Measurements from ENCODE around the gene FOXP2.

FOXP2 gene

GRCh38 chr7:114689406-114689805, 274.8 kb downstream of the FOXP2 start:
- H3K27ac ChIP-seq (ENCODE audit: insufficient read depth in 1 of 2, low read depth in 1 of 2, low read length in 2 of 2, poor library complexity in 1 of 2, severe bottlenecking in 2 of 2) = no peak overlapping the region
- 100% methylated on average over 2 of the region's 3 CpGs for WGBS (ENCODE audit: insufficient coverage)
- ChIA-PET POLR2A (no interaction called here), CTCF (no interaction called here)
- DNase-seq = no peak
- H3K4me1 ChIP-seq (ENCODE audit: control extremely low read depth in 1 of 4, control insufficient read depth in 4 of 4, insufficient read depth in 4 of 4, low read length in 3 of 4) = no peaks in the 10 kb centered on the region
- no peaks in the 10 kb centered on the region for H3K36me3 ChIP-seq (ENCODE audit: control insufficient read depth in 4 of 4, insufficient read depth in 4 of 4, low read length in 3 of 4)
- H3K4me3 ChIP-seq (ENCODE audit: control insufficient read depth in 1 of 7, extremely low read depth in 1 of 7, insufficient read depth in 4 of 7, low read depth in 2 of 7, low read length in 6 of 7) = no peak overlapping the region
- H3K27me3 ChIP-seq (replicated peaks in 2 of 5; ENCODE audit: control insufficient read depth in 4 of 5, insufficient read depth in 5 of 5, low read length in 4 of 5) = peaks cover 0 to 2% (median 0%) of the 10 kb centered on the region in 5 experiments
- no peaks in the 10 kb centered on the region for H3K9me3 ChIP-seq (ENCODE audit: control extremely low read depth in 1 of 5, control insufficient read depth in 4 of 5, insufficient read depth in 2 of 5, low read depth in 1 of 5, low read length in 4 of 5)

DNA sequence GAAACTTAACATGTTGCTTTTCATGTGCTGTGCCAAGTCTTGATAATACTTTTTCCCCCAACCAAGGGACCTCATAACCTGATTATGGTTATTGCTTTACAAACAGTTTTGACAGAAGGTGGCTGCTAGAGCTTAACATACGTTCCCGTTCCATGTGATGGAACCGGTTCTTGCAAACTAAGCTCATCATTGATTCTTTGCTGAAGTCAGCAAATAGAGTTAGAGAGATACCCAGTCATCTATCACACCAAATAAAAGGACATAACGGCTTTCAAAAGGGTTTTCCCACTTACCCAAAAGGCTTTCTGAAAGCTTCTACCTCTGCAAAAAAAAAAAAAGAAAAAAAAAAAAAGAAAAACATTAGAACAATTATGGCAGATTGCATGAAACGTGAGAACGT, 277.0 kb downstream of the FOXP2 start:
- H3K9me3 ChIP-seq (ENCODE audit: control extremely low read depth in 1 of 5, control insufficient read depth in 4 of 5, insufficient read depth in 2 of 5, low read depth in 1 of 5, low read length in 4 of 5) = no peaks in the 10 kb centered on the region
- H3K27me3 ChIP-seq (replicated peaks in 2 of 5; ENCODE audit: control insufficient read depth in 4 of 5, insufficient read depth in 5 of 5, low read length in 4 of 5) = peaks cover 0 to 2% (median 0%) of the 10 kb centered on the region in 5 experiments
- H3K27ac ChIP-seq (ENCODE audit: insufficient read depth in 1 of 2, low read depth in 1 of 2, low read length in 2 of 2, poor library complexity in 1 of 2, severe bottlenecking in 2 of 2) = no peak overlapping the region
- ChIA-PET POLR2A (no interaction called here), CTCF (no interaction called here)
- WGBS (ENCODE audit: insufficient coverage) = 96% methylated on average over 4 of the region's 6 CpGs
- no peaks in the 10 kb centered on the region for H3K4me1 ChIP-seq (ENCODE audit: control extremely low read depth in 1 of 4, control insufficient read depth in 4 of 4, insufficient read depth in 4 of 4, low read length in 3 of 4)
- no peaks in the 10 kb centered on the region for H3K36me3 ChIP-seq (ENCODE audit: control insufficient read depth in 4 of 4, insufficient read depth in 4 of 4, low read length in 3 of 4)
- DNase-seq = no peak
- no peak overlapping the region for H3K4me3 ChIP-seq (ENCODE audit: control insufficient read depth in 1 of 7, extremely low read depth in 1 of 7, insufficient read depth in 4 of 7, low read depth in 2 of 7, low read length in 6 of 7)

DNA sequence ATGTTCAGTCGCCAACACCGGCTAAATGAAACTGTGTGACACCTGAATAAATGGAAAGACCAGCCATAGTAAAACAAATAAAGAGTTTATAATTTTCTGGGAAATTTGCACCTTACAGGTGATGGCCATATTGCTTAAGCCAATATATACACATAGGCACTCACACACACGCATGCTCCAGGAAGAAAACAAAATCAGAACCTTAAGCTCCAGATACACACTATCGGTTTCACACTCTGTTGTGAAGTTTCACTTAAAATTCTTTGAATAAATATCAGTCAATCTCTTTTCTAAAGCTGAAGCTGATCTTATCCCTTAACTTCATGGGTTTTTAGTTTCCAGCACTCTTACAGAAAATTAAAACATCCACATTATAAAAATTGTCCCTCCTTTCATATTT, 280.6 kb downstream of the FOXP2 start:
- no peaks in the 10 kb centered on the region for H3K36me3 ChIP-seq (ENCODE audit: control insufficient read depth in 4 of 4, insufficient read depth in 4 of 4, low read length in 3 of 4)
- no peak for DNase-seq
- peaks cover 0 to 2% (median 0%) of the 10 kb centered on the region in 5 experiments for H3K27me3 ChIP-seq (replicated peaks in 2 of 5; ENCODE audit: control insufficient read depth in 4 of 5, insufficient read depth in 5 of 5, low read length in 4 of 5)
- H3K9me3 ChIP-seq (ENCODE audit: control extremely low read depth in 1 of 5, control insufficient read depth in 4 of 5, insufficient read depth in 2 of 5, low read depth in 1 of 5, low read length in 4 of 5) = no peaks in the 10 kb centered on the region
- no CpG with 5 or more reads among the region's 4 CpGs for WGBS (ENCODE audit: insufficient coverage)
- H3K27ac ChIP-seq (ENCODE audit: insufficient read depth in 1 of 2, low read depth in 1 of 2, low read length in 2 of 2, poor library complexity in 1 of 2, severe bottlenecking in 2 of 2) = no peak overlapping the region
- no peaks in the 10 kb centered on the region for H3K4me1 ChIP-seq (ENCODE audit: control extremely low read depth in 1 of 4, control insufficient read depth in 4 of 4, insufficient read depth in 4 of 4, low read length in 3 of 4)
- POLR2A ChIA-PET = no interaction called here
- CTCF ChIA-PET = no interaction called here
- H3K4me3 ChIP-seq (ENCODE audit: control insufficient read depth in 1 of 7, extremely low read depth in 1 of 7, insufficient read depth in 4 of 7, low read depth in 2 of 7, low read length in 6 of 7) = no peak overlapping the region

GRCh38 chr7:114700247-114700928, 285.8 kb downstream of the FOXP2 start:
- CTCF ChIA-PET = no interaction called here
- Histone ChIP-seq H3K9me3 (ENCODE audit: control extremely low read depth in 1 of 5, control insufficient read depth in 4 of 5, insufficient read depth in 2 of 5, low read depth in 1 of 5, low read length in 4 of 5) (no peaks in the 10 kb centered on the region), H3K4me1 (ENCODE audit: control extremely low read depth in 1 of 4, control insufficient read depth in 4 of 4, insufficient read depth in 4 of 4, low read length in 3 of 4) (no peaks in the 10 kb centered on the region), H3K36me3 (ENCODE audit: control insufficient read depth in 4 of 4, insufficient read depth in 4 of 4, low read length in 3 of 4) (no peaks in the 10 kb centered on the region), H3K27ac (ENCODE audit: insufficient read depth in 1 of 2, low read depth in 1 of 2, low read length in 2 of 2, poor library complexity in 1 of 2, severe bottlenecking in 2 of 2) (no peak overlapping the region), H3K27me3 (replicated peaks in 2 of 5; ENCODE audit: control insufficient read depth in 4 of 5, insufficient read depth in 5 of 5, low read length in 4 of 5) (no peaks in the 10 kb centered on the region), H3K4me3 (ENCODE audit: control insufficient read depth in 1 of 7, extremely low read depth in 1 of 7, insufficient read depth in 4 of 7, low read depth in 2 of 7, low read length in 6 of 7) (no peak overlapping the region)
- POLR2A ChIA-PET = no interaction called here
- no peak for DNase-seq
- no CpG with 5 or more reads among the region's 3 CpGs for WGBS (ENCODE audit: insufficient coverage)

DNA sequence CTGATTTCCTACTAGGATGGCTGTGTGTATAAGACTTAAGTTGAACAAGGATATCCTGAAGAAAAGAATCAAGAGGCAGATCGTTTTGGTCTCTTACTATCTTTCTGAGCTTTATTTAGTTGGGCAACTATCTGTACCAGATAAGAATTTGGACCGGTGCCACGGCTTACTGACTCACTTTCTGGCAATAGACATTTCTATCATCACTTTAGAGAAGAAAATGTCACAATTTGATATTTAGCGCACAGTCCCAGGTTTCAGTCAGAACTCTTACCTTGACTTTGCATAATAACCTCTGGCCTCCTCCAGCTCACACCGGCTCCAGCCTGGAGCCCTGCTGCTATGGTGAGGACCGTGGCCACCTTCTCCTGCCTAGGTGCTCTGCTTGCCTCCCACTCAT, 289.1 kb downstream of the FOXP2 start:
- Histone ChIP-seq H3K27me3 (replicated peaks in 2 of 5; ENCODE audit: control insufficient read depth in 4 of 5, insufficient read depth in 5 of 5, low read length in 4 of 5) (no peaks in the 10 kb centered on the region), H3K4me1 (ENCODE audit: control extremely low read depth in 1 of 4, control insufficient read depth in 4 of 4, insufficient read depth in 4 of 4, low read length in 3 of 4) (no peaks in the 10 kb centered on the region), H3K4me3 (ENCODE audit: control insufficient read depth in 1 of 7, extremely low read depth in 1 of 7, insufficient read depth in 4 of 7, low read depth in 2 of 7, low read length in 6 of 7) (no peak overlapping the region), H3K27ac (ENCODE audit: insufficient read depth in 1 of 2, low read depth in 1 of 2, low read length in 2 of 2, poor library complexity in 1 of 2, severe bottlenecking in 2 of 2) (no peak overlapping the region), H3K36me3 (ENCODE audit: control insufficient read depth in 4 of 4, insufficient read depth in 4 of 4, low read length in 3 of 4) (no peaks in the 10 kb centered on the region), H3K9me3 (ENCODE audit: control extremely low read depth in 1 of 5, control insufficient read depth in 4 of 5, insufficient read depth in 2 of 5, low read depth in 1 of 5, low read length in 4 of 5) (no peaks in the 10 kb centered on the region)
- ChIA-PET CTCF (no interaction called here), POLR2A (no interaction called here)
- DNase-seq = no peak
- 92% methylated on average over 5 of the region's 6 CpGs for WGBS (ENCODE audit: insufficient coverage)

DNA sequence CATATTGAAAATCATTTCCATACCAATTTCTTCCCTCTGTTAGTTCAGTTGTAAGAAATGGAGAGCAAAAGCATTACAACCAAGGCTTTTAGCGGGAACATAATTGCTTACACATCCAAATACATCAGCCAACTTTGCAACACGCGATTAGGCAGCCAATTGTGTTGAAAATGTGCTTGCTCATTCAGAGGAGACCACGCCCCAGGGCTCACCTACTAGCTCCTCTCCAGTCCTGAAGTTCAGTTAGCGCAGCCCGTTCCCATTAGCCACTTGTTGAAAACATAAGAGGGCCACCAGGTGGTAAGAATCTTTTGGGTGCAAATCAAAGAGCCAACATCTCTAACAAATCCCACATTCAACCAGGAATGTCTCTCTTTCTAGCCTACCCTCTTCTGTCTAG, 294.0 kb downstream of the FOXP2 start:
- 77% methylated on average over 5 of the region's 6 CpGs for WGBS (ENCODE audit: insufficient coverage)
- POLR2A ChIA-PET = no interaction called here
- CTCF ChIA-PET = no interaction called here

GRCh38 chr7:114710499-114710898, 295.9 kb downstream of the FOXP2 start:
- no peak overlapping the region for H3K4me3 ChIP-seq (ENCODE audit: control insufficient read depth in 1 of 7, extremely low read depth in 1 of 7, insufficient read depth in 4 of 7, low read depth in 2 of 7, low read length in 6 of 7)
- no peak for DNase-seq
- ChIA-PET POLR2A (no interaction called here), CTCF (interaction anchor here (1.3 kb wide), 1 partner anchor 13 kb away, joined by 3 read pairs; no protein-coding TSS in a partner anchor)
- WGBS (ENCODE audit: insufficient coverage) = 83% methylated on average over 4 of the region's 5 CpGs
- no peaks in the 10 kb centered on the region for H3K4me1 ChIP-seq (ENCODE audit: control extremely low read depth in 1 of 4, control insufficient read depth in 4 of 4, insufficient read depth in 4 of 4, low read length in 3 of 4)
- no peaks in the 10 kb centered on the region for H3K9me3 ChIP-seq (ENCODE audit: control extremely low read depth in 1 of 5, control insufficient read depth in 4 of 5, insufficient read depth in 2 of 5, low read depth in 1 of 5, low read length in 4 of 5)
- peaks cover 0 to 4% (median 0%) of the 10 kb centered on the region in 5 experiments for H3K27me3 ChIP-seq (replicated peaks in 2 of 5; ENCODE audit: control insufficient read depth in 4 of 5, insufficient read depth in 5 of 5, low read length in 4 of 5)
- no peaks in the 10 kb centered on the region for H3K36me3 ChIP-seq (ENCODE audit: control insufficient read depth in 4 of 4, insufficient read depth in 4 of 4, low read length in 3 of 4)
- H3K27ac ChIP-seq (ENCODE audit: insufficient read depth in 1 of 2, low read depth in 1 of 2, low read length in 2 of 2, poor library complexity in 1 of 2, severe bottlenecking in 2 of 2) = no peak overlapping the region

More for the DNA sequence above, 294.0 kb downstream of the FOXP2 start:
- Histone ChIP-seq H3K4me3 (ENCODE audit: control insufficient read depth in 1 of 7, extremely low read depth in 1 of 7, insufficient read depth in 4 of 7, low read depth in 2 of 7, low read length in 6 of 7) (no peak overlapping the region), H3K36me3 (ENCODE audit: control insufficient read depth in 4 of 4, insufficient read depth in 4 of 4, low read length in 3 of 4) (no peaks in the 10 kb centered on the region), H3K4me1 (ENCODE audit: control extremely low read depth in 1 of 4, control insufficient read depth in 4 of 4, insufficient read depth in 4 of 4, low read length in 3 of 4) (no peaks in the 10 kb centered on the region), H3K27me3 (replicated peaks in 2 of 5; ENCODE audit: control insufficient read depth in 4 of 5, insufficient read depth in 5 of 5, low read length in 4 of 5) (peaks cover 0 to 4% (median 0%) of the 10 kb centered on the region in 5 experiments), H3K27ac (ENCODE audit: insufficient read depth in 1 of 2, low read depth in 1 of 2, low read length in 2 of 2, poor library complexity in 1 of 2, severe bottlenecking in 2 of 2) (no peak overlapping the region), H3K9me3 (ENCODE audit: control extremely low read depth in 1 of 5, control insufficient read depth in 4 of 5, insufficient read depth in 2 of 5, low read depth in 1 of 5, low read length in 4 of 5) (no peaks in the 10 kb centered on the region)
- no peak for DNase-seq
